Measurements from ENCODE around the gene ALKBH3. TPM values are rescaled to one million over a fixed set of nuclear protein-coding genes. Genes with fewer than 3 reads are reported as not detected.

Gene ALKBH3
- polyA plus RNA-seq, 1 donor (not counting 4 experiments of a cell fraction or from before 2014, with no cell fraction given) = 42.4 TPM

DNA sequence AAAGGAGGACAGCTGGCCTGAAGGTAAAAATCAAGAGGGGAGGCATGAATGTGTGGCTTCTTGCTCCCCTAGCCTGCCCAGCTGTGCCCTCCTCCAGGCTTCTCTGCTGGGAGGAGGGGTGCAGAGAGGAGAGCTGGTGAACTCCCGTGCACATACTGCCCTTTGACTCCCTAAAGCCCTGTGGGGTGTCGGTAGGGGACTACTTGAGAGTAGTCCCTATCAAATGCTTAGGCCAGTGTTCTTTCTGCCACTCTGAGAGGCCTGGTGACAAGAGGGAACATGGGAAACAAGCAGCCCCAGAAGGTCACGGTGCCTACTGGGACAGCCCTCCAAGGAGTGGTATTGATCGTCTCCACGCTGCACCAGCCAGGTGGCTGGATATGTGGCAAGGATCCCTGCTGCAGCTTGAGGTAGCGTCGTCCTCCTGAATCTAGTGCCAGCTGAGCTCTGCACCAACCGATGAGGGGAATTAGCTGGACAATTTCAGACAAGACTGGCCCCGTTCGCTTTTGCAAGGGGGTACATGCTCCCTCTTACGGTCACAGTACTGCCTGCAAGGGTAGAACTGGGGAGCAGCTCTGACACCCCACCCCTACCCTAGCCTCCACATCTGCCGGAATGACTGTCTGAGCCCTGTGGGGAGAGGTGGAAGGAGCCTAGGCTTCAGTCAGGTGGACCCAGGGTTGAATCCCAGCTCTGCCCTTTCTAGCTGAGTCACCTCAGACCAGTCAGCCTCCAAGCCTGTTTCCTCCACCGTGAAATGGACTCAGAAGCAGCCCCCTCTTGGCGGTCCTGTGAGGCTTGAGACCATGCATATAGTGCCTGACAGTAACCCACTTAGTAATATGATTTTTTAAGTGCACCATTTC, 44.7 kb downstream of the ALKBH3 start:
- no peaks in the 10 kb centered on the region for H3K27me3 ChIP-seq (ENCODE audit: control insufficient read depth, extremely low read depth, insufficient read depth, low read length)
- no peaks in the 10 kb centered on the region for H4K20me1 ChIP-seq (ENCODE audit: control insufficient read depth, extremely low read depth, insufficient read depth, low read length)
- H3K9me3 ChIP-seq (ENCODE audit: control insufficient read depth, low read depth, low read length) = no peaks in the 10 kb centered on the region
- H3K9me1 ChIP-seq (ENCODE audit: control insufficient read depth, extremely low read depth, insufficient read depth, low read length) = no peaks in the 10 kb centered on the region
- peaks cover 11% of the 10 kb centered on the region for H3K4me1 ChIP-seq (ENCODE audit: control insufficient read depth, extremely low read depth, insufficient read depth, low read length)
- no peak for DNase-seq (ENCODE audit: low read depth, low spot score)
- peaks cover 2 to 5% of the 10 kb centered on the region in 2 experiments for H3K36me3 ChIP-seq (ENCODE audit: control insufficient read depth in 2 of 2, extremely low read depth in 1 of 2, insufficient read depth in 2 of 2, low read length in 2 of 2)
- no peak overlapping the region for H3K4me3 ChIP-seq (ENCODE audit: control insufficient read depth in 2 of 3, extremely low read depth in 1 of 3, insufficient read depth in 2 of 3, low read depth in 1 of 3, low read length in 3 of 3)
- no peak overlapping the region for H3K4me2 ChIP-seq (ENCODE audit: control insufficient read depth, extremely low read depth, insufficient read depth, low read depth, low read length)
- dilution Hi-C loops (cut with MboI; ENCODE audit: extremely low pct_ligation_motif_present, low sequenced_read_pairs) = no loop called here
- H3K79me2 ChIP-seq (ENCODE audit: control insufficient read depth, insufficient read depth, low read length) = no peaks in the 10 kb centered on the region
- H2AFZ ChIP-seq (ENCODE audit: control insufficient read depth, low read length) = no peak overlapping the region
- FAIRE-seq = no peak
- no peak overlapping the region for H3K9ac ChIP-seq (ENCODE audit: control insufficient read depth, extremely low read depth, insufficient read depth, low read length)
- no peak for TF ChIP-seq EZH2 (IDR thresholded peaks at IDR 0.05; ENCODE audit: low read length)
- TF ChIP-seq, protein P1, sequence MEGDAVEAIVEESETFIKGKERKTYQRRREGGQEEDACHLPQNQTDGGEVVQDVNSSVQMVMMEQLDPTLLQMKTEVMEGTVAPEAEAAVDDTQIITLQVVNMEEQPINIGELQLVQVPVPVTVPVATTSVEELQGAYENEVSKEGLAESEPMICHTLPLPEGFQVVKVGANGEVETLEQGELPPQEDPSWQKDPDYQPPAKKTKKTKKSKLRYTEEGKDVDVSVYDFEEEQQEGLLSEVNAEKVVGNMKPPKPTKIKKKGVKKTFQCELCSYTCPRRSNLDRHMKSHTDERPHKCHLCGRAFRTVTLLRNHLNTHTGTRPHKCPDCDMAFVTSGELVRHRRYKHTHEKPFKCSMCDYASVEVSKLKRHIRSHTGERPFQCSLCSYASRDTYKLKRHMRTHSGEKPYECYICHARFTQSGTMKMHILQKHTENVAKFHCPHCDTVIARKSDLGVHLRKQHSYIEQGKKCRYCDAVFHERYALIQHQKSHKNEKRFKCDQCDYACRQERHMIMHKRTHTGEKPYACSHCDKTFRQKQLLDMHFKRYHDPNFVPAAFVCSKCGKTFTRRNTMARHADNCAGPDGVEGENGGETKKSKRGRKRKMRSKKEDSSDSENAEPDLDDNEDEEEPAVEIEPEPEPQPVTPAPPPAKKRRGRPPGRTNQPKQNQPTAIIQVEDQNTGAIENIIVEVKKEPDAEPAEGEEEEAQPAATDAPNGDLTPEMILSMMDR (optimal IDR thresholded peaks at IDR 0.05 in 1 of 3, IDR thresholded peaks at IDR 0.05 in 1 of 3, conservative IDR thresholded peaks at IDR 0.05 in 1 of 3; ENCODE audit: extremely low read depth in 1 of 3, insufficient read depth in 2 of 3, low read length in 3 of 3) = no peak
- no peak overlapping the region for H3K27ac ChIP-seq (ENCODE audit: control insufficient read depth, insufficient read depth, low read length)

DNA sequence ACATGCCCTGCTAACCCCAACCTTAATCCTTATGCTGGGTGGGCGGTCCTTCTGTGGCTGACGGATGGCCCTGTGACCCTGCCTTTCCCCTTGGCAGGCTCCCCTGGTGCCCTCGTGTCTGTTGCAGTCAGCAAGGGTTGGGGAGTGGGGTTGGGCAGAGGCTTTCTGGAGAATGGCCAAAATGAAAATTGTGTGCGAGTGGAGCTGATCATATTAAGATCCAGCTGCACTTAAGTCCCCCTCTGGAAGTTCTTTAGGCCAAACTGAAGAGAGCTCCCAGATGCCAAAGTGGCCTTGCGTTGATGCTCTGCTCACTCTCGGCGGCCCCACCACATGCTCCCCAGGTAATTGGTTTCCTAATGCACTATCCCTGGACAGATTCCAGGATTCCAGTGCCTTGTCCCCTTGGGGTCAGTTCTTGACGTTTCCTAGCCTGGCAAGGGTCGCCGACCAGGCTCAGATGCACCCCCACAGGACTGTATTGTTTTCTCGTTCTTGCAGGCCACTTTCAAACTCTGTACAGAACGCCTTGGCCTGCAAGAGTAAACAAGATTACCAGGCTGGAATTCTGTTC, 45.4 kb downstream of the ALKBH3 start:
- no peak for DNase-seq (ENCODE audit: low read depth, low spot score)
- Histone ChIP-seq H3K79me2 (ENCODE audit: control insufficient read depth, insufficient read depth, low read length) (no peaks in the 10 kb centered on the region), H3K4me3 (ENCODE audit: control insufficient read depth in 2 of 3, extremely low read depth in 1 of 3, insufficient read depth in 2 of 3, low read depth in 1 of 3, low read length in 3 of 3) (no peak overlapping the region), H3K27me3 (ENCODE audit: control insufficient read depth, extremely low read depth, insufficient read depth, low read length) (no peaks in the 10 kb centered on the region), H3K4me2 (ENCODE audit: control insufficient read depth, extremely low read depth, insufficient read depth, low read depth, low read length) (no peak overlapping the region), H3K4me1 (ENCODE audit: control insufficient read depth, extremely low read depth, insufficient read depth, low read length) (peaks cover 5% of the 10 kb centered on the region), H4K20me1 (ENCODE audit: control insufficient read depth, extremely low read depth, insufficient read depth, low read length) (no peaks in the 10 kb centered on the region), H3K9ac (ENCODE audit: control insufficient read depth, extremely low read depth, insufficient read depth, low read length) (no peak overlapping the region), H3K27ac (ENCODE audit: control insufficient read depth, insufficient read depth, low read length) (no peak overlapping the region), H3K36me3 (ENCODE audit: control insufficient read depth in 2 of 2, extremely low read depth in 1 of 2, insufficient read depth in 2 of 2, low read length in 2 of 2) (peaks cover 0 to 5% of the 10 kb centered on the region in 2 experiments), H3K9me1 (ENCODE audit: control insufficient read depth, extremely low read depth, insufficient read depth, low read length) (no peaks in the 10 kb centered on the region), H3K9me3 (ENCODE audit: control insufficient read depth, low read depth, low read length) (no peaks in the 10 kb centered on the region), H2AFZ (ENCODE audit: control insufficient read depth, low read length) (no peak overlapping the region)
- TF ChIP-seq EZH2 (IDR thresholded peaks at IDR 0.05; ENCODE audit: low read length) = no peak
- TF ChIP-seq, protein P1 (optimal IDR thresholded peaks at IDR 0.05 in 1 of 3, IDR thresholded peaks at IDR 0.05 in 1 of 3, conservative IDR thresholded peaks at IDR 0.05 in 1 of 3; ENCODE audit: extremely low read depth in 1 of 3, insufficient read depth in 2 of 3, low read length in 3 of 3) = no peak
- dilution Hi-C loops (cut with MboI; ENCODE audit: extremely low pct_ligation_motif_present, low sequenced_read_pairs) = no loop called here
- FAIRE-seq = no peak
